Choroid plexus epithelial cell (primary cell): ENCODE measurements around the gene GTF3A.
"Not testable (repeated sequence)": the region's sequence is repeated elsewhere in the genome, so short reads cannot be mapped to it uniquely, and the experiment has no call there.

Source experiments
- DNase-seq: peaks from one replicate; pipeline ENCODE4 v3.0.0-alpha.2; 2010; ENCODE audit warnings: low read depth
- H3K4me3 ChIP-seq: 2 replicates; pipeline ENCODE4 v1.5.1; 2011; ENCODE audit warnings: low read depth, mild to moderate bottlenecking, control low read depth, low read length, moderate library complexity
- CTCF ChIP-seq: conservative IDR thresholded peaks from 2 replicates; pipeline ENCODE4 v1.5.1; 2011; ENCODE audit warnings: low read depth, mild to moderate bottlenecking, control low read depth, inconsistent platforms, low read length, moderate library complexity

The GTF3A gene

GRCh38 chr13:27396252-27396846, 28.1 kb upstream of the GTF3A start:
- no peak overlapping the region for H3K4me3 ChIP-seq
- no peak for DNase-seq
- TF ChIP-seq CTCF: no peak

- TF ChIP-seq CTCF: no peak
- DNase-seq: no peak
- no peak overlapping the region for H3K4me3 ChIP-seq
These were observed 26.1 kb upstream of the GTF3A start for GRCh38 chr13:27398360-27398759.

GRCh38 chr13:27400405-27400804, 24.0 kb upstream of the GTF3A start:
- not testable (repeated sequence) for DNase-seq, H3K4me3 ChIP-seq

GRCh38 chr13:27401210-27401609, 23.2 kb upstream of the GTF3A start:
- H3K4me3 ChIP-seq: no peak overlapping the region
- DNase-seq: no peak
- TF ChIP-seq CTCF: no peak

- DNase-seq: peak; percentile 69
- no peak overlapping the region for H3K4me3 ChIP-seq
- no peak for TF ChIP-seq CTCF
These were observed 21.2 kb upstream of the GTF3A start for GRCh38 chr13:27403203-27403678.

- H3K4me3 ChIP-seq: no peak overlapping the region
- TF ChIP-seq CTCF: no peak
- no peak for DNase-seq
These were observed 20.6 kb upstream of the GTF3A start for GRCh38 chr13:27403727-27404385.

- DNase-seq: no peak
- H3K4me3 ChIP-seq: no peak overlapping the region
- no peak for TF ChIP-seq CTCF
These were observed 19.7 kb upstream of the GTF3A start for GRCh38 chr13:27404680-27405079.
